Mesothelial cell of epicardium (in vitro differentiated cells): ENCODE results near the gene NMNAT1. TPM values are rescaled to one million over a fixed set of nuclear protein-coding genes. Genes with fewer than 3 reads are reported as not detected.
A peak's percentile ranks its signal among the peaks of the same experiment; 100 is the strongest.

ENCODE experiments used
- DNase-seq, 2 experiments: peaks; one replicate each; pipeline ENCODE4 v3.0.0; 2021; ENCODE audit warnings: low spot score in 2 of 2; ENCODE audit not compliant: unreplicated experiment in 2 of 2
- H3K27ac Mint-ChIP-seq: 2 replicates; pipeline ENCODE4 v1.8.0; 2021; ENCODE audit warnings: mixed read lengths
- H3K27me3 Mint-ChIP-seq: 2 replicates; pipeline ENCODE4 v1.8.0; 2021; ENCODE audit warnings: low read depth, mixed read lengths
- H3K36me3 Mint-ChIP-seq: 2 replicates; pipeline ENCODE4 v1.8.0; 2021; ENCODE audit warnings: mixed read lengths
- H3K4me1 Mint-ChIP-seq: 2 replicates; pipeline ENCODE4 v1.8.0; 2021; ENCODE audit warnings: mixed read lengths
- H3K4me3 Mint-ChIP-seq: 2 replicates; pipeline ENCODE4 v1.8.0; 2021; ENCODE audit warnings: mild to moderate bottlenecking, moderate library complexity, mixed read lengths
- H3K9me3 Mint-ChIP-seq: 2 replicates; pipeline ENCODE4 v1.8.0; 2021; ENCODE audit warnings: mixed read lengths
- CTCF ChIP-seq: fragments of 200-600 bp; sonication (generic); IDR thresholded peaks from one replicate; pipeline ENCODE4 v1.5.0; 2021; ENCODE audit warnings: antibody characterized with exemption; ENCODE audit not compliant: unreplicated experiment
- total RNA-seq: library from RNA; stranded (reverse); gene quantifications from 3 replicates; pipeline ENCODE4 v1.2.1, GENCODE V29; 2021

NMNAT1 gene
- total RNA-seq, 1 donor from 2014 or later, result 11.3 TPM

GRCh38 chr1:9960011-9960410 is 16.7 kb downstream of the NMNAT1 start:
- Mint-ChIP-seq H3K36me3 (peaks cover 2% of the 10 kb centered on the region), H3K27me3 (no peaks in the 10 kb centered on the region), H3K27ac (peak overlapping the region; percentile 14), H3K9me3 (no peaks in the 10 kb centered on the region), H3K4me3 (no peak overlapping the region), H3K4me1 (peaks cover 9% of the 10 kb centered on the region)
- no peak for DNase-seq
- TF ChIP-seq CTCF, result no peak

GRCh38 chr1:9960706-9961562 is 17.7 kb downstream of the NMNAT1 start:
- no peak overlapping the region for H3K4me3 Mint-ChIP-seq
- H3K4me1 Mint-ChIP-seq, result peaks cover 9% of the 10 kb centered on the region
- no peaks in the 10 kb centered on the region for H3K27me3 Mint-ChIP-seq
- H3K36me3 Mint-ChIP-seq, result peaks cover 2% of the 10 kb centered on the region
- peak overlapping the region; percentile 83 for H3K27ac Mint-ChIP-seq
- no peak for DNase-seq
- H3K9me3 Mint-ChIP-seq, result no peaks in the 10 kb centered on the region
- no peak for TF ChIP-seq CTCF

GRCh38 chr1:9984253-9984652 is 41.0 kb downstream of the NMNAT1 start:
- H3K4me3 Mint-ChIP-seq, result no peak overlapping the region
- no peak for TF ChIP-seq CTCF
- no peaks in the 10 kb centered on the region for H3K4me1 Mint-ChIP-seq
- no peaks in the 10 kb centered on the region for H3K27me3 Mint-ChIP-seq
- H3K27ac Mint-ChIP-seq, result no peak overlapping the region
- DNase-seq, result no peak
- no peaks in the 10 kb centered on the region for H3K9me3 Mint-ChIP-seq
- peaks cover 16% of the 10 kb centered on the region for H3K36me3 Mint-ChIP-seq

- Mint-ChIP-seq H3K27ac (no peak overlapping the region), H3K9me3 (no peaks in the 10 kb centered on the region), H3K4me3 (no peak overlapping the region), H3K36me3 (peaks cover 15% of the 10 kb centered on the region), H3K4me1 (no peaks in the 10 kb centered on the region), H3K27me3 (no peaks in the 10 kb centered on the region)
- TF ChIP-seq CTCF, result no peak
- no peak for DNase-seq
These were observed 41.7 kb downstream of the NMNAT1 start for GRCh38 chr1:9985001-9985400.

GRCh38 chr1:9989773-9990172 is 46.5 kb downstream of the NMNAT1 start:
- Mint-ChIP-seq H3K4me1 (peaks cover 5% of the 10 kb centered on the region), H3K4me3 (no peak overlapping the region), H3K36me3 (no peaks in the 10 kb centered on the region), H3K9me3 (no peaks in the 10 kb centered on the region), H3K27ac (no peak overlapping the region), H3K27me3 (peaks cover 5% of the 10 kb centered on the region)
- no peak for DNase-seq
- TF ChIP-seq CTCF, result no peak
